HG03159 (cell line): Measurements from ENCODE around the gene CACFD1.
"Not testable (repeated sequence)": the region's sequence is repeated elsewhere in the genome, so short reads cannot be mapped to it uniquely, and the experiment has no call there.

Experiments used
- ATAC-seq: cut with Tn5 transposase; IDR thresholded peaks from one replicate; pipeline ENCODE4 v1.9.1; 2021; ENCODE audit warnings: mild to moderate bottlenecking, moderate library complexity; ENCODE audit not compliant: unreplicated experiment

Gene CACFD1

DNA sequence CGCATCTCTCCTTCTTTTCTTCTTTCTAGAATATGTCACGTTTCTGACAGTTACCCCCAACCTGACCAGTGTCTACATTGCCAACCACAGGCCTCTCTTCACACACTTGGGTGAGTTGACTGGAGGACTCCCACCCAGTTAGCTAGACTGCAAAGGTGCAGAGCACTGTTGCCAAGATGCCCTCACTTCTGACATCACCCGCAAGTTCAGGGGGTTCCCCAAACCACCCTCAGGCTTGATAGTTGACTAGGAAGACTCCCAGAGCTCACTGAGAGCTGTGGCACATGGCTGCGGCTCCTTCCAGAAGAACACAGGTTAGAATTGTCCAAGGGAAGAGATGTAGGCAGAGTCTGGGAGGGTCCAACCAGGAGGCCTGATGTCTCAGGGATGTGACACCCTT, 20.4 kb upstream of the CACFD1 start:
- no peak for ATAC-seq

DNA sequence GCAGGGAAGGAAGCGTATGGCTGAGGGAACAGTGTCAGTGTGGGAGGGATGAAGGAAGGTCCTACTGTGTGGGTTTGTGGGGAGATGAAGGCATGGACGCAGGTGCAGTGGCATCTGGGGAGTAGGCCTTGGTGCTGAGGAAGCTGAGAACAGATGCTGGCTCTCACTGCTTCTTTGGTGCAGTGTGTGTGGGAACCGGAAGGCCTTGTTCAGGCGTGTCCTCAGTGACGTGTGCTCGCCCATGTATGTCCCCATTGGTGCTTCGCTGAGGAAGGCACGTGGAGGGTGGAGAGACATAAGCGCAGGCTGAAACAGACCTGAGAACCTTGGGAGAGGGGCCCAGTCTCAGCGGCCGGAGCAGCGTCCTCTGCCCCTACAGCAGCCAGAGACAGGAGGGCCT, 18.9 kb upstream of the CACFD1 start:
- ATAC-seq = no peak

DNA sequence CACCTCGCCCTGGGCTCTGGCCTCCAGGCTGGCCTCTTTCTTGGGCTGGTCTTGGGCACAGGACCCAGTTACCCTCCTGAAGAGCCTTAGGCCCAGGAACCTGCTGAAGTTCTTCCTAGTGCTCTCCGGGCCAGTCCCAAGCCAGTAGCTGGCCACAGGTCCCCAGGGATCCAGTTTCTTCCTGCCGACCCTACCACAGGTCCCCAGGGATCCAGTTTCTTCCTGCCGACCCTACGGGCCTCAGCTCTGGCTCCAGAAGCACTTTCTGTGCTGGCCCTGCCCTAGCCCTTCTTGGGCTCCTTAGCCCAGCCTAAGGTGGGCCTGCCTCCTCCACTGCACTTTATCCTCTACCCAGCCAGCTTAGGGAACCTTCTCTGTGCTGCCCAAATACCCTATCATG, 18.2 kb upstream of the CACFD1 start:
- no peak for ATAC-seq

DNA sequence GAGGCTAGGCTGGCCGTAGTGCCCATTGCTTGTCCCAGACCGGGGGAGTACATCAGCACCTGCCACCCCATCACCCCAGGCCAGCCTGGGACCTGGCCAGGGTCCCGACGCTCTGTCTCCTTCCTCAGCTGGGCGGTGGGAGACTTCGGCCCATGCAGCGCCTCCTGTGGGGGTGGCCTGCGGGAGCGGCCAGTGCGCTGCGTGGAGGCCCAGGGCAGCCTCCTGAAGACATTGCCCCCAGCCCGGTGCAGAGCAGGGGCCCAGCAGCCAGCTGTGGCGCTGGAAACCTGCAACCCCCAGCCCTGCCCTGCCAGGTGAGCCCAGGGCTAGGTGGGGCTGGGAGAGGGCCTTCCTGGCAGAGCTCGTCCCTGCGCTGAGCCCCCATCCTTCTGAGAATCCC, 16.5 kb upstream of the CACFD1 start:
- ATAC-seq = no peak

DNA sequence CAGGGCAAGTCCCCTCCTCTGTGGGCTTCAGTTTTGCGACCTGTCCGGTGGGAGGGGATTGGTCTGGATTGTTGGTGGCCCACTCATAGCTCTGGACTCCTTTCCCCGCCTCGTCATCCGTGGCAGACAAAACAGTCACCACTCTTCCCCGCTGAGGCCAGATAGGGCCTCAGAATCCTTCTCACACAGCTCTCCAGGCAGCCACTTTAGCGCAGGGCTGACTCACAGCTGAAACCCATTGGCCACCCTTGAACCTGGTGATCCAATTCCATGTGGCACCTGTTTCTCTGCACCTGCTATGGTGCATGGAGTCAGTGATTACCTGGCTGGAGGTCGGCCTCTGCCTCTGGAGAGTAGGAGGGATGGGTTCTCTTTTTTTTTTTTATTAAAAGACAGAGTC, 15.8 kb upstream of the CACFD1 start:
- no peak for ATAC-seq

DNA sequence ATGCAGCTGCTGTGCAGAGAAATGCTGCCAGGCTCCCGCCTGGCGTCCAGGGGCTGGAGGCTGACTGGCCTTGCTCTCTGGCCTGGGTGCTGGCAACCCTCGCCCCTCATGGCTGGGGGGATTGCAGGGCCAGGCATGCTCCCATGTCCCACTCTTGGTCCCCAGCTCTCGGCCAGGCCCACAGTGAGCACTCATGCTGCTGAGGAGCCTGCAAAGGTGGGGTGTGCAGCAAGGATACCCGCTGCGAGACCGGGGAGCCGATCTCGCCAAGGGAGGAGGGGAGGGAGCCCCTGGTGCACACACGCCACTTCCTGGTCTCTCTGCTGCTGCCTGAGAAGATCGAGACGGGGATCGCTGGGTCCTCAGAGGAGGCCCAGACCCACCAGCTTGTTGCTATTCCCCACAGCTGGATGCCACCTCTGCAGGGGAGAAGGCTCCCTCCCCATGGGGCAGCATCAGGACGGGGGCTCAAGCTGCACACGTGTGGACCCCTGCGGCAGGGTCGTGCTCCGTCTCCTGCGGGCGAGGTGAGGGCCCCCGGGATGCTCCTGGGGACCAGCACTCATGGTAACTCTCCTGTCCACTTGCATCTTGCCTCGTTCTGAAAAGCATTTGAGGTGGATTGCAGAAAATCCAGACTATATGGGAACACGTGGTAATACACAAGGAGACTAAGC, 14.3 kb upstream of the CACFD1 start:
- ATAC-seq = no peak

DNA sequence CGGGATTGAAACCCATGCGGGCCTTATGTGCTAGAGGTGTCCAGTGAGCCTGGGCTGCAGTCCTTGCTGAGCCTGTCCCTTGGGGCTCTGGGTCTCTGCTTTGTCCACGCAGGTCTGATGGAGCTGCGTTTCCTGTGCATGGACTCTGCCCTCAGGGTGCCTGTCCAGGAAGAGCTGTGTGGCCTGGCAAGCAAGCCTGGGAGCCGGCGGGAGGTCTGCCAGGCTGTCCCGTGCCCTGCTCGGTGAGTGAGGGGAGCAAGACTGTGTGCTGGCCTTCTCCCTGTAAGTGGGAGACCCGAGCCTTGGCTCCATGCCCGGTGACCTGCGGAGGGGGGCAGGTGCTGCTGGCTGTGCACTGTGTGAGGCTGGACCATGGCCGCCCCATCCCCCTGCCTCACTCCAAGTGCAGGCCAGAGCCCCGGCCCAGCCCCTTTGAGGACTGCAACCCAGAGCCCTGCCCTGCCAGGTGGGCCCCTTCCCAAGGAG, 11.2 kb upstream of the CACFD1 start:
- ATAC-seq = no peak

DNA sequence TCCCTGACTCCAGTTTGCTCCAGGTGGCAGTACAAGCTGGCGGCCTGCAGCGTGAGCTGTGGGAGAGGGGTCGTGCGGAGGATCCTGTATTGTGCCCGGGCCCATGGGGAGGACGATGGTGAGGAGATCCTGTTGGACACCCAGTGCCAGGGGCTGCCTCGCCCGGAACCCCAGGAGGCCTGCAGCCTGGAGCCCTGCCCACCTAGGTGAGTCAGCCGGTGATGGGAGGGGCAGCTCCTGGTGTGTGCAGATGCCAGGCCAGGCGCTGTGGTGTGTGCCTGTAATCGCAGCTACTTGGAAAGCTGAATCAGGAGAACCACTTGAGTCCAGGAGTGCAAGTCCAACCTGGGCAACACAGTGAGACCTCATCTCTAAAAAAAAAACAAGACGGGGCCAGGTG, 10.0 kb upstream of the CACFD1 start:
- ATAC-seq = no peak

DNA sequence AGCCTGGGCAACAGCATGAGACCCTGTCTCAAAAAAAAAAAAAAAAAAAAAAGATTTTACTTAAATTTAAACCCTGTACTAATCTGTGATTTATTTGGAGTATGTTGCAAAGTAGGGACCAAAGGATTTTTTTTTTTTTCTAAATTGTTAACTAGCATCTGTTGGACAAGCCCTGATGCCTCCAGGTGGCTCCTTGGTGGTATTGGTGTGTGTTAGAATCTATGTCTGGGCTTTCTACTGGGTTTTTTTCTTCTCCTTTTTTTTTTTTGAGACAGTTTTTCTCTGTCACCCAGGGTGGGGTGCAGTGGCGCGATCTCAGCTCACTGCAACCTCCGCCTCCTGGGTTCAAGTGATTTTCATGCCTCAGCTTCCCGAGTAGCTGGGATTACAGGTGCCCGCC, 7.9 kb upstream of the CACFD1 start:
- ATAC-seq = not testable (repeated sequence)

DNA sequence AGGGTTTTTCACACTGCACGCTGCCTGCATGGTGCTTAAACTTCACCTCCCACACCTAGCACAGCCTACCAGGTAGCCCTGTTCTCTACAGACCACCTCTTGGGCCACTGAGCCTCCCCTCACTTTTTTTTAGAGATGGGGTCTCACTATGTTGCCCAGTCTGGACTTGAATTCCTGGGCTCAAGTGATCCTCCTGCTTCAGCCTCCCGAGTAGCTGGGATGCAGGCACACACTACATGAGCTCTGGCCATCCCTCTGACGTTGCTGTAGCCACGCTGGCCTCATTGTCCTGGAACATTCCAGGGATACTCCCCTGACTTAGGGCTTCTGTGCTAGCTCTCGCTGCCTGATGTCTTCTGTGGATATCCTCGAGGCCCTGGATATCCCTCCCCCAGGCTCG, 7.2 kb upstream of the CACFD1 start:
- no peak for ATAC-seq

DNA sequence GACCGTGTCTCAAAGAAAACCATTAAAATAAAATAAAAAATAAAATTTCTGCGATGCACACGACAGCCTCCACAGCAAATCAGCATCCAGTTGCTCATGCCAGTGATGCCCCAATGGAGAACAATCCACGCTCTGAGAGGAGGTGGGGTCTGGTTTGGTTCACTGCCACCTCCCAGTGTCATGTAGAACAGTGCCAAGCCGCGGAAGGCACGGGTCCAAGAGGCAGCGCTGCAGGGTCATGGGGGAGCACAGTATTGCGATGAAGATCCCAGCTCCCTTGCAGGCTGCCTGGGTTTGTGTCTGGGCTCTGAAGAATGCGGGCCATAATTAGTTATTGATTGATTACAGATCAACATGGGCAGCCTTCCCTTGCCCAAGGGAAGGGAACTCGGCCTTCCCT, 6.1 kb upstream of the CACFD1 start:
- ATAC-seq = no peak

DNA sequence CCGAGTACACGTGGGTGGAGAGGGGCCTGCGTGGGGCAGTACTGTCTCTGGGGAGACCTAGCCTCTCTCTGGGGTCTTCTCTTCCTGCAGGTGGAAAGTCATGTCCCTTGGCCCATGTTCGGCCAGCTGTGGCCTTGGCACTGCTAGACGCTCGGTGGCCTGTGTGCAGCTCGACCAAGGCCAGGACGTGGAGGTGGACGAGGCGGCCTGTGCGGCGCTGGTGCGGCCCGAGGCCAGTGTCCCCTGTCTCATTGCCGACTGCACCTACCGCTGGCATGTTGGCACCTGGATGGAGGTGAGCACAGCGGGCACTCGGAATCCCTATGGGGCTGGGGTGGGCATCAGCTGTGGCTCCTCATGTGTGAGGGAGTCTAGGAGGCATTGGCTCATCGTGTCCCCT, 5.5 kb upstream of the CACFD1 start:
- no peak for ATAC-seq

DNA sequence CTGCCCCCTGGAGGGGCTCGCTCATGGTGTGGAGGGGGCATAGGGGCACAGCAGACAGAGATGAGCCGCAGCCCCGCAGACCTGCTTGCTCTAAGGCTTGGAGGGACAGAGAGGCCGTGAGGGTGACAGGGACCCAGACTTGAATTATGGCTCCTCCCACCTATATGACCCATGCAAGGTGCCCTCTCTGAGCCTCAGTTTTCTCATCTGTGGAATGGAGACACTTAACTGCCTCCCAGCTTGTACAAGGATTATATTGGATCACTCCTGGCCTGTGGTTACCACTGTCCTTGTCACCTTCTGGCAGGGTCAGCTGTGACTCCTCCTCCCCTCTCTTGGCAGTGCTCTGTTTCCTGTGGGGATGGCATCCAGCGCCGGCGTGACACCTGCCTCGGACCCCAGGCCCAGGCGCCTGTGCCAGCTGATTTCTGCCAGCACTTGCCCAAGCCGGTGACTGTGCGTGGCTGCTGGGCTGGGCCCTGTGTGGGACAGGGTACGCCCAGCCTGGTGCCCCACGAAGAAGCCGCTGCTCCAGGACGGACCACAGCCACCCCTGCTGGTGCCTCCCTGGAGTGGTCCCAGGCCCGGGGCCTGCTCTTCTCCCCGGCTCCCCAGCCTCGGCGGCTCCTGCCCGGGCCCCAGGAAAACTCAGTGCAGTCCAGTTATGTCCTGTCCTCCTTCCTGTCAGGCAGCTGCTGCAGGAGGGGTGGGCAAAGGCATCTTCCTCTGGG, 4.7 kb upstream of the CACFD1 start:
- no peak for ATAC-seq

DNA sequence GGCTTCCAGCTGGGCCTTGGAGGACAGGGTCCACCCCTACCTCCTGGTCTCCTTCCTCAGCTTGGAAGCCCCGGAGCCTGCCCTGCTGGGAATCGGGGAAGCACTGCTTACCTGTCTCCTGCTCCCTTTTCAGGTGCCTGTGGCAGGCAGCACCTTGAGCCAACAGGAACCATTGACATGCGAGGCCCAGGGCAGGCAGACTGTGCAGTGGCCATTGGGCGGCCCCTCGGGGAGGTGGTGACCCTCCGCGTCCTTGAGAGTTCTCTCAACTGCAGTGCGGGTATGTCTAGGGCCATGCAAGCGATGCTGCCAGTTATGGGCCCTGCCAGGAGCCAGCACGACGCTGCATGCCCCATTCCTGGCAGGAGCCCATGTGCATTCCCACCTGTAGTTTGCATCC, 3.8 kb upstream of the CACFD1 start:
- no peak for ATAC-seq

DNA sequence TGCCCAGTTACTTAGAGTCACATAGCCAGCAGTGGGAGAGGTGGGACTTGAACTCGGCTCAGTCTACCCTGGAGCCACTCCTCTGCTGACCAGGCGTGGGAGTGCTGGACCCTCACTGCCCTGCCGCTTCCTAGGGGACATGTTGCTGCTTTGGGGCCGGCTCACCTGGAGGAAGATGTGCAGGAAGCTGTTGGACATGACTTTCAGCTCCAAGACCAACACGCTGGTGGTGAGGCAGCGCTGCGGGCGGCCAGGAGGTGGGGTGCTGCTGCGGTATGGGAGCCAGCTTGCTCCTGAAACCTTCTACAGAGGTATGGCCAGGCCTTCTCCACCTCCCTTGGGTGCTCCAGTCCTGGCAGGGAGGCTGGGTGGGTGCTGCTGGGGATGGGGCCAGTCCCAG, 3.4 kb upstream of the CACFD1 start:
- no peak for ATAC-seq

DNA sequence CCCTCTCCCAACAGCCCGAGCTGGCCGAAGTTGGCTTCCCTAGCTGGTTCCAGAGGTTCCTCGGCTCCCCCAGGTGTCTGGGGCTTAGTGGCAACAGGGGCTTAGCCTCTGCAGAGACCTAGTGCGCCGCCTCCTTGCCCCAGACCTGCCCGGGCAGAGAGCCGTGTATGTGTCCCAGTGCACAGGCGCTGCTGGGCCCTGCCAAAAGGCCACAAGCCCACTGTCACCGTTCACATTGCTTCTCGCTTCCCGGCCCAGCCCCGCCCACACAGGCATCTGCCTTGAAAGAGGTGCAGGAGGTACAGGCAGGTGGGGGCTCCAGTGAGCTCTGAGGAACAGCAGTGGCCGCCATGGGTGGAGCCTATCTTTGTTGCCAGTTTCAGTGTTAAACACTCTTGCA, 2.5 kb upstream of the CACFD1 start:
- no peak for ATAC-seq

DNA sequence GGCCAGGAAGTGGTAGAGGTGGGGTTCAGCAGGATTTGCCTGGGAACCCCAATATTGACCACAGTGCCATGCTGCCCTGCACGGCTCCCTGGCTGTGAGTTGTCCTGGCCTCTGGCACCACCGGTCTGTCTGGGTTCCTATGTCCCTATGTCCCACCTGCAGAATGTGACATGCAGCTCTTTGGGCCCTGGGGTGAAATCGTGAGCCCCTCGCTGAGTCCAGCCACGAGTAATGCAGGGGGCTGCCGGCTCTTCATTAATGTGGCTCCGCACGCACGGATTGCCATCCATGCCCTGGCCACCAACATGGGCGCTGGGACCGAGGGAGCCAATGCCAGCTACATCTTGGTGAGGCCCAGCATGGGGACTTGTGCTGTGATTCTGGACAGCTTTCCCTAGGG, 2.0 kb upstream of the CACFD1 start:
- no peak for ATAC-seq

DNA sequence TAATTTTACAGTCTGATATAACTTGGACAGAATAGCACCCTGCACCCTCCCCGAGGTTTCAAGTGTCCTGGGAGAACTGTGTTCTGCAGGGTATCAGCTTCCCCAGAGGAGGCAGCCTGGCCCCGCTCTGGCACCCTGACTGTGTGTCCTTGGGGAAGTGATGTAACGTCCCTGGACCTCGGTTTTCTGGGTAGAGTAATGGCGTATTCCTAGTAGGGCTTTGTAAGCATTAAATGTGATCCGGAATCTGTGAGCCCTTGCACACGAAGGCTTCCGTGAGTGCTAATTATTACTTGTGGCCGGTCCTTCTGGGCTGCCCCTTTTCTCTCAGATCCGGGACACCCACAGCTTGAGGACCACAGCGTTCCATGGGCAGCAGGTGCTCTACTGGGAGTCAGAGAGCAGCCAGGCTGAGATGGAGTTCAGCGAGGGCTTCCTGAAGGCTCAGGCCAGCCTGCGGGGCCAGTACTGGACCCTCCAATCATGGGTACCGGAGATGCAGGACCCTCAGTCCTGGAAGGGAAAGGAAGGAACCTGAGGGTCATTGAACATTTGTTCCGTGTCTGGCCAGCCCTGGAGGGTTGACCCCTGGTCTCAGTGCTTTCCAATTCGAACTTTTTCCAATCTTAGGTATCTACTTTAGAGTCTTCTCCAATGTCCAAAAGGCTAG, 1.0 kb upstream of the CACFD1 start:
- no peak for ATAC-seq

DNA sequence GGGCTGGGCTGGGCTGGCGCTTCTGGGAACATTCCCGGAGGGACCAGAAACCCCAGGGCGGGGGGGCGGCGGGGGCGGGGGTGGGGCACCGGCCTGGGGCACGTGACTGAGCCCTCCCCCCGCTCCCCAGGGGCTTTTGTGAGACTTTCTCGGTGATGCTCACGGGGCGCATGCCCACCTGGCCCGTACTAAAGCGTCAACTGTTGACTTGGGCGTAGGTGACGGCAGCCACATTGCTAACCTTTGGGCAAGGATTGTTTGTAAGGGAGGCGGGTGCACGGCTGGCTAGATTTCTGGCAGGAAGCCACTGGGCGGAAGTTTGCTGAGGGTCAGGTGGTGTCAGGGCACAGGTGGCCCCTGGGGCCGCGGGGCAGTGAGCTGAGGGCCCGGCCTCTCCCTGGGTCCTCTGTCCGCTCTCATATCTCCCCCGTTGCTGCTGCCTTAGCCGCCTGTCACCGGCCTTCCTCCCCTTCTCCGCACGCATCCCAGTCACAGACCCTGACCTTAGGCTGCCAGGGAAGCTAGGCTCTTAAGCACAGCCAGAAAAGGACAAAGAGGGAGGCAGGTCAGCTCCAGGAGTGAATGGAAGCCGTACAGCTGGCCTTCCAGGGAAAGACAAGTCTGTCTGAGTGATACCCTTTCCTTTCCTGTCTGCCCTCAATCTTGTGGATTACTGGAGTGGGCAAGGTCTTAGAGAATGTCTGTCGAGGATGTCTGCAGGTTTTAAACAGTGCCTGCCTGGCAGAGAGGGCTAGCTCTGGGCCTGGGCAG, 812 bp downstream of the CACFD1 start:
- peak; percentile 19 for ATAC-seq

DNA sequence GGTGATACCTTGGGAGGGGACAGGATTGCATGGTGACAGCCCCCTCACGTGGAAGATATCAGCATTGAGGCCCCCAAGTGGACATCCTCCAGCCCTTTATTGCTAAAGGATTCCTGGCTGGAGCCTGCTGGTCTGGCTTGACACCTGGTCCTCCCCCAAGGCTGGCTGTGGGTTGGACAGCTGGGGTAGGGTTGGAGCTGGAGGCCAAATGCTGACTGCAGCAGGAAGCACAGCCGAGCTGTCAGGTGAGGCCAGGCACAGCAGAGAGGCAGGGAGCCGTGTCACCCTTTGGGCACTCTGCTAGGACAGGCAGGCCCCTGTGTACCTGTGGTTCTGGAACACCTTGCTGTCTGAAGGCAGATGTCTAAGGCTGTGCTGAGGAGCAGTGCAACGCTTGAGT, 2.2 kb downstream of the CACFD1 start:
- ATAC-seq = no peak

DNA sequence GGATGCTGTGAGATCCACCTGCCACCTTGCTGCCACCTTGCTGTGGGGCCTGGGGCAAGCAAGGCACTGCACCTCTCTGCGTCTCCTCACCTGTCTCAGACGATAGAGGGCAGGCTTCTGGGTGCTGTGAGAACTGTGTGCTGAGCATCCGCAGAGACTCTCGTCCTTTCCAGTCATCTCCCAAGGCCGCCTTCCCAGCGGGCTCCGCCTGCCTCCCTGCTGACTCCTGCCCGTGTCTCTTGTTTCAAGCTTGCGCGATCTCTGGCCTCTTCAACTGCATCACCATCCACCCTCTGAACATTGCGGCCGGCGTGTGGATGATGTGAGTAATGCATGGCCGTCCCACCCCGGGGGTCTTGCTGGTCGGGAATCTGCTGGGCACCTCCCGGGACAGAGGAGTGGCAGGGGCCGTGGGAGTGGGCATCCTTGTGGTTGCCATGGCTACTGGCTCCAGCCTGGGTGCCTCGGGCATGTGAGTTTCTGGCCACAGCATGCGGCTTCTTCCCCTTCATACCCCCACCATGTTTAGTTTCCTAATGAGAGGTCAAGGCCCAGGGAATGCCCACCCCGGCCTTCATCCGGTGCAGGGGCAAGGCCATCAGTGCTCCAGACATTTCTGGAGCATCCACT, 3.6 kb downstream of the CACFD1 start:
- ATAC-seq = no peak
